Kidney (tissue), 14 donors: ENCODE data around the gene KIF26B. TPM values are rescaled to one million over a fixed set of nuclear protein-coding genes. Genes with fewer than 3 reads are reported as not detected.

Experiments
- DNase-seq, 5 donors: peaks; one replicate each; pipeline ENCODE4 v3.0.0-alpha.2; 2013 to 2020
- FAIRE-seq: peaks from 2 replicates; lab custom pipeline; 2012; peaks lifted over from hg19 to GRCh38; lab: Jason Lieb, UNC
- H3K27ac ChIP-seq, 2 donors: one replicate each; pipeline ENCODE4 v1.7.0; 2013; ENCODE audit warnings: low read depth in 2 of 2, low read length in 2 of 2, inconsistent platforms in 1 of 2
- H3K27me3 ChIP-seq: one replicate; pipeline ENCODE4 v1.7.1; 2013; ENCODE audit warnings: low read length, inconsistent platforms; ENCODE audit not compliant: control insufficient read depth, insufficient read depth
- H3K36me3 ChIP-seq, 3 donors: one replicate each; pipeline versions ENCODE4 v1.7.0 to v1.7.1; 2013; ENCODE audit warnings: low read length in 3 of 3, control low read depth in 1 of 3, inconsistent platforms in 1 of 3; ENCODE audit not compliant: insufficient read depth in 3 of 3, control insufficient read depth in 2 of 3
- H3K4me1 ChIP-seq, 3 donors: one replicate each; pipeline versions ENCODE4 v1.7.0 to v1.7.1; 2013; ENCODE audit warnings: low read length in 3 of 3, inconsistent platforms in 1 of 3, low read depth in 1 of 3; ENCODE audit not compliant: control insufficient read depth in 2 of 3, insufficient read depth in 2 of 3
- H3K4me3 ChIP-seq, 3 donors: one replicate each; pipeline versions ENCODE4 v1.7.0 to v1.8.1; 2013; ENCODE audit warnings: low read length in 3 of 3, control low read depth in 1 of 3, inconsistent platforms in 1 of 3
- H3K9ac ChIP-seq, 3 donors: one replicate each; pipeline versions ENCODE4 v1.7.0 to v1.7.1; 2013; ENCODE audit warnings: low read length in 3 of 3, control low read depth in 1 of 3, inconsistent platforms in 1 of 3
- H3K9me3 ChIP-seq, 3 donors: one replicate each; pipeline versions ENCODE4 v1.7.0 to v1.7.1; 2013; ENCODE audit warnings: low read length in 3 of 3, control low read depth in 1 of 3, inconsistent platforms in 1 of 3; ENCODE audit not compliant: control insufficient read depth in 2 of 3, insufficient read depth in 1 of 3
- intact Hi-C: fragments of 100-400 bp; cut with DNase I; formaldehyde crosslinking; loops from one replicate; pipeline ENCODE4 v1.11.1; 2022
- polyA plus RNA-seq: library from polyadenylated mRNA; stranded (reverse); fragments of 350-450 nt; fragmentation: Illumina TruSeq; extraction: RNeasy Lipid Tissue Mini Kit (QIAGEN cat#74804); gene quantifications from one replicate; pipeline ENCODE4 v1.2.3, GENCODE V29; 2014; ENCODE audit warnings: low read depth, low replicate concordance; ENCODE audit not compliant: insufficient read depth
- total RNA-seq: library from RNA; stranded (reverse); fragmentation: NEBNext Ultra II Directional; extraction: Animal tissue kit (Norgen Biotek cat#: 25700); gene quantifications from one replicate; pipeline ENCODE4 v1.2.1, GENCODE V29; 2021
- TF ChIP-seq, protein P1 (sequence below): IDR thresholded peaks from 3 replicates; pipeline ENCODE4 v1.5.1; 2012; ENCODE audit warnings: mild to moderate bottlenecking, moderate library complexity, borderline replicate concordance; ENCODE audit not compliant: insufficient read depth; ENCODE audit errors: extremely low read depth
- donor health status: control.
- donor health status: control.
- donor health status: control.
- donor health status: control.
- donor health status: control.
- donor health status: DM: yes; HTN: yes; CAD: no.
- donor health status: Normal renal cell carcinoma (clear cell type).

KIF26B gene
- total and polyA plus RNA-seq, 2 donors from 2014 or later: 0.52 to 10.7 TPM

DNA sequence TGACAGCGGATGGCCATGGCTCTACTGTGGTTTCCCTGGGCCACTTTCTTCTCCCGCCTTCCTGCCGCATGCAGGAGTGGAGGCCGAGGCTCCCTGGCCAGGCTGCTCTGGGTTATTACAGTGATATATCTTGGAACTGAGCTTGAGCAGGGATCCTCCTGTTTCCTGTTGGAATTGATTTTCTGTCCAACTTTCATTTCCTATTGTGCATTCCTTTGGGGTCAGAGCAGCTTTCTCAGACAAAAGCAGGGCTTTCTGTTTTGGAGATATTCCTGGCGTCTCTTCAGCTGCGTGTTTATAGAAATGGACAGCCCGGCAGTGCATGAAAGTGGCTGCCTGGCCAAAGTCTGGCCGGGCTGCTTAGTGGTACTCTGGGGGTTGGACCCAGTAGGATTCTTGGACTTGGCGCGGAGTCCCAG, 146.4 kb downstream of the KIF26B start:
- intact Hi-C loops: no loop called here
- Histone ChIP-seq H3K4me3 (no peak overlapping the region), H3K27me3 (no peaks in the 10 kb centered on the region), H3K36me3 (no peaks in the 10 kb centered on the region), H3K27ac (no peak overlapping the region), H3K4me1 (peaks cover 0 to 3% (median 0%) of the 10 kb centered on the region in 3 donors), H3K9ac (no peak overlapping the region), H3K9me3 (no peaks in the 10 kb centered on the region)
- FAIRE-seq: no peak
- TF ChIP-seq, protein P1, sequence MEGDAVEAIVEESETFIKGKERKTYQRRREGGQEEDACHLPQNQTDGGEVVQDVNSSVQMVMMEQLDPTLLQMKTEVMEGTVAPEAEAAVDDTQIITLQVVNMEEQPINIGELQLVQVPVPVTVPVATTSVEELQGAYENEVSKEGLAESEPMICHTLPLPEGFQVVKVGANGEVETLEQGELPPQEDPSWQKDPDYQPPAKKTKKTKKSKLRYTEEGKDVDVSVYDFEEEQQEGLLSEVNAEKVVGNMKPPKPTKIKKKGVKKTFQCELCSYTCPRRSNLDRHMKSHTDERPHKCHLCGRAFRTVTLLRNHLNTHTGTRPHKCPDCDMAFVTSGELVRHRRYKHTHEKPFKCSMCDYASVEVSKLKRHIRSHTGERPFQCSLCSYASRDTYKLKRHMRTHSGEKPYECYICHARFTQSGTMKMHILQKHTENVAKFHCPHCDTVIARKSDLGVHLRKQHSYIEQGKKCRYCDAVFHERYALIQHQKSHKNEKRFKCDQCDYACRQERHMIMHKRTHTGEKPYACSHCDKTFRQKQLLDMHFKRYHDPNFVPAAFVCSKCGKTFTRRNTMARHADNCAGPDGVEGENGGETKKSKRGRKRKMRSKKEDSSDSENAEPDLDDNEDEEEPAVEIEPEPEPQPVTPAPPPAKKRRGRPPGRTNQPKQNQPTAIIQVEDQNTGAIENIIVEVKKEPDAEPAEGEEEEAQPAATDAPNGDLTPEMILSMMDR: no peak
- DNase-seq: peak in 2 of 5 donors; percentile 30 to 68

DNA sequence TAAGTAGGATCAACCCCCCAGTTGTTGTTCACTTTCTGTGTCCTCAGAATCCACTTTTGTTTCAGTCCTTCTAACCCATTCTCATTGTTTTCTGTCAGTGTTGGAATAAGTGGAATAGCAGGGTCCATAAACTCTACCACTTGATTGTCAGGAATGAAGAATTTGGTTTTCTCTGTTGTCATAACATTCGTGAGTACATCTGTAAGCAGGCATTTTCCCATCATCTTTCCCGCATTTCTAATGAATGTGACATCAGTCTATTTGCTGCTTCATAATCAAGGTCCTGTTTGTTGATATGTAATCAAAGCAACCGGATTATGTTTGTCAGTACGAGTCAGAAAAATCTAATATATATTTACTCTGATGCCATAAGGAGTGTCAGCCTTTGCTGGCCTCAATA, 147.1 kb downstream of the KIF26B start:
- H3K27ac ChIP-seq: no peak overlapping the region
- no peak for DNase-seq

DNA sequence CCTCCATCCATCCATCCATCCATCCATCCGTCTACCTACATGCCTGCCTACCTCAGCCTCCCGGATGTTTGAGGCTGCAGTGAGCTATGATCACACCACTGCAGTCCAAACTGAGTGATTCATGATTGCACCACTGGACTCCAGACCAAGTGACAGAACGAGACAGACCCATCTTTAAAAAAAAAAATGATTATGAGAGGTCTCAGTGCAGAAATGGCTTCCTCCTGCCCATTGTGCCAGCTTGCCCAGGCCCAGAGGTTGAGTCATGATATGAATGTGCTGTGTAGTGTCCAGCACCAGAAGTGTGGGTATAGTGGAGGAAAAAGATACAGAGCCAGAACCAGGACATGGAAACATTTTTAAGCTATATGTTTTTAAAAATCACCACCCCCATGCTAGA, 149.9 kb downstream of the KIF26B start:
- no peaks in the 10 kb centered on the region for H3K27me3 ChIP-seq
- H3K27ac ChIP-seq: no peak overlapping the region
- TF ChIP-seq, protein P1: no peak
- peaks cover 0 to 3% (median 0%) of the 10 kb centered on the region in 3 donors for H3K4me1 ChIP-seq
- no peak overlapping the region for H3K9ac ChIP-seq
- no peaks in the 10 kb centered on the region for H3K36me3 ChIP-seq
- intact Hi-C loops: no loop called here
- FAIRE-seq (no peak), DNase-seq (peak in 1 of 5 donors; percentile 3)
- H3K4me3 ChIP-seq: no peak overlapping the region
- H3K9me3 ChIP-seq: no peaks in the 10 kb centered on the region

More for the DNA sequence above, 147.1 kb downstream of the KIF26B start:
- H3K36me3 ChIP-seq: no peaks in the 10 kb centered on the region
- H3K4me1 ChIP-seq: peaks cover 0 to 3% (median 0%) of the 10 kb centered on the region in 3 donors
- no peak for FAIRE-seq
- TF ChIP-seq, protein P1: no peak
- intact Hi-C loops: no loop called here
- no peak overlapping the region for H3K9ac ChIP-seq
- no peaks in the 10 kb centered on the region for H3K9me3 ChIP-seq
- no peak overlapping the region for H3K4me3 ChIP-seq
- no peaks in the 10 kb centered on the region for H3K27me3 ChIP-seq

DNA sequence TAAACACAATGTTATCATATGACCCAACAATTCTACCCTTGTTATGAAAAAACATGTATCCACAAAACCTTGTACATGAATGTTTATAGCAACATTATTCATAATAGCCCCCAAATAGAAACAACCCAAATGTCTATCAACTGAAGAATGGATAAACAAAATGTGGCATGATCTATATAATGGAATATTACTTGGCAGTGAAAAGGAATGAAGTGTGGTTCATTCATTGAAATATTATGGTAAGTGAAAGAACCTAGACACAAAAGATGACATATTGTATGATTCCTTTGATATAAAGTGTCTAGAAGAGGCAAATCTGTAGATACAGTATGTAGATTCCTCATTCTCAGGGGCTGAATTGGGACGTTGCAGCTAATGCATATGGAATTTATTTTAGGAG, 151.2 kb downstream of the KIF26B start:
- Histone ChIP-seq H3K9me3 (no peaks in the 10 kb centered on the region), H3K27ac (no peak overlapping the region), H3K27me3 (no peaks in the 10 kb centered on the region), H3K4me1 (peaks cover 0 to 3% (median 0%) of the 10 kb centered on the region in 3 donors), H3K4me3 (no peak overlapping the region), H3K36me3 (no peaks in the 10 kb centered on the region), H3K9ac (no peak overlapping the region)
- FAIRE-seq: no peak
- intact Hi-C loops: no loop called here
- DNase-seq: no peak
- TF ChIP-seq, protein P1: no peak
